Dedifferentiated amniotic fluid mesenchymal stem cell (primary cell): Measurements from ENCODE around the gene FAM217B.
"Not testable (repeated sequence)": the region's sequence is repeated elsewhere in the genome, so short reads cannot be mapped to it uniquely, and the experiment has no call there.

Experiments
- DNase-seq: peaks from one replicate; pipeline ENCODE4 v3.0.0-alpha.2; 2016; ENCODE audit errors: extremely low spot score

FAM217B gene

DNA sequence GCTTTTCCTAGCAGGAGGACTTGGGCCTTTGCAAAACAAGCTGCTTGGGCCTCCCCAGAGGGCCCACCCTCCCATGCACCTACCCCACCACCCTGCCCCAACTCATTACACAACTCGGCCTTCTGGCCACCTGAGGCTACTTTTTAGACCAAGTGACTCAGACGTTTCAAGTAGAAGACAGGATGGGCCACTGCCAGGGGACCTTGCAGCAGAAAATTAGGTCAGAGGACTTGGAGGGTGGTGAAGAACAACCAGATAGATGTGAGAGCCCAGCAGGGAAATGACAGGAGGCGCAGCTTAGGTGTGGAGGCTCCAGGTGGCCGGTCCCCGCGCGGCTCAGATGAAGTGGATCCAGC, 1.5 kb upstream of the FAM217B start:
- DNase-seq = no peak

DNA sequence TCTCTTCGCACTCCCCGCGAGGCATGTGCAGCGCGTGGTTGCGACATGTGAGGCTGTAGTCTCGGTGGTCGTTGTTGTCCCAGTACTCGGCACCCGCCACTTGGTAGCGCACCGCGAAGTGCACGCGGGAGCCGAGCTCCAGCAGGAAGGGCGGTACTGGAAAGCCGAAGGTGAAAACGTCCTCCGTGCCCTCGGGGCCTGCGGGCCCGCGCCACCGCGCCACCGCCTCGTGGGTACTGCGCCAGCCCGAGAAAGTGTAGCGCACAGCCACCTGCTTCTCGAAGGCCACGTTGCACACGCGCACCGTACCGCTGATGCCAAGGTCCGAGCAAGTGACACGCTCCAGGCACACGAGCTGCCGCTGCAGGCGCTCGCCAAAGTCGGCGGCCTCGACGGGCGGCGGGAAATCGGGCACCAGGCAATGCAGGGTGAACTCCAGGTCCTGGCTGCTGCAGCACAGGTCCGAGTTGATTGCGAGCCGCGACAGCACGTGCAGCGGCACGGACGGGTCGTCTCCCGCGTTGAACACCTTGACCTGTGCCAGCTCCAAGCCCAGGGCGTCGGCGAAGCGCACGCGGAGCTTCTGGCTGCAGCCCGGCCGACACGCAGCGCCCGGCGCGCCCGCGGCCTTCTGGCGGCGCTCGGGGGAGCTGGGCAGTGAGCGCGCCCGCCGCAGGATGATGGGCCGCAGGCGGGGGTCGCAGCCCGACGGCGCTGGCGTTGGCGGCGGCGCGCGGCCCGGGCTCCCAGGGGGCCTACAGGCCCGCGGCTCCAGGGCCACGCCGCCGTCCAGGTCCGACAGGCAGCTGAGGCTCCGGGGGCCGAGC, 924 bp upstream of the FAM217B start:
- no peak for DNase-seq

DNA sequence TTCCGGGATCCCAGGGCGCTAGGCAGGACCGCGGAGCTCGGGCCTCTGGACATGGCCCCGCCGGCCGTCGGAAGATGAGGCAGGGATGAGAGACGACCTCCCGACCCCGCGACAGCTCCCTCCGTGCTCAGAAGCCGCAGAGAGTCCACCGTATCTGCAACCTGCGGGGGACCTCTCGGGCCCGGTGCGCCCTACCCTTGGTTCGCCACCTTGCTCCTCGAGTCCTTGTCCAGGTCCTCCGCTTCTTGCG, 385 bp upstream of the FAM217B start:
- DNase-seq = no peak

DNA sequence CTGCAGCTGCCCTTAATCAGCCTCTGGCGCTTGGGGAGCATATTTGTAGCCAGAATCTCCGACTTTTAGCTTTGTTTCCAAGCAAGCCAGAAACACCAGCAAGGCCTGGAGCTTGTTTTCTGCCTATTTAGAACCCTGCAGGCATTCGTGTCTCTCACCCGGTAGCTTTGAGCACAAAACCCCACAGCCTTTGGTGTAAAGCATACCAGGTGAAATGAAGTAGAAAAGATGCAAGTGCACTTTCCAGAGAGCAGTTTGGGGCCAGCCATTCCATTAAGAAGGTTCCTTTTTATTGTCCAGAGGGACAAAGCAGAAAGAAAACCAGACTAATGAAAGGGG, 736 bp downstream of the FAM217B start:
- no peak for DNase-seq

DNA sequence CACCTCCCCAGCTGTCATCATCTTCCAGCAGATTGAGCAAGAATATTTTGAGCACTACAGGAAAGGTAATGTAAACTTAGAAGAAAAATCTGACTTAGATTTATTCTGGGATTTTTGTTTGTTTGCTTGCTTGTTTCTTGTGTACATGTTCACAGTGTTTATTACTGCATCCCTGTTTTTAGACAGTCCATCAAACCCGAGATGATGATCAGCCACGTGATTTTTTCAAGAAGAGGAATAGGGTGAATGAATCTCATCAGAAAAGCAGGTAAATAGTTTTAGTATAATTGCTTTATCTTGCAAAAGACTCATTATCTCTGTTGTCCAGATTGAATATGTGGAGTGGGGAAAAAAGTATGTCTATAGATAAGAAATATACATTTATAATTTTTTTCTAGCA, 2.1 kb downstream of the FAM217B start:
- no peak for DNase-seq

DNA sequence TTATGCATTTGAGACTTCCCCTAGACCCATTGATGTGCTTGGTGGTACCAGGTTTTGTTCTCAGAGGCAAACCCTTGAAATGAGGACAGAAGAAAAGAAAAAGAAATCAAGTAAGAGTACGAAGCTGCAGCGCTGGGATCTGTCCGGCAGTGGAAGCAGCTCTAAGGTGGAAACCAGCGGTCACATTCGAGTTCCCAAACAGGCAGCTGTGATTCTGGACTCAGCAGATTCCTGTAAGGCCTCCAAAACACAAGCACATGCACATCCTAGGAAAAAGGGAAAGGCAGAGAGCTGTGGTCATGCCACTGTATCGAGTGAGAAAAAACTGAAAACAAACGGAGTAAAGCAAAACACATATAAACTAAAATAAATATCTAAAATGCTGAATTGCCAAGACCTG, 4.5 kb downstream of the FAM217B start:
- DNase-seq = no peak

DNA sequence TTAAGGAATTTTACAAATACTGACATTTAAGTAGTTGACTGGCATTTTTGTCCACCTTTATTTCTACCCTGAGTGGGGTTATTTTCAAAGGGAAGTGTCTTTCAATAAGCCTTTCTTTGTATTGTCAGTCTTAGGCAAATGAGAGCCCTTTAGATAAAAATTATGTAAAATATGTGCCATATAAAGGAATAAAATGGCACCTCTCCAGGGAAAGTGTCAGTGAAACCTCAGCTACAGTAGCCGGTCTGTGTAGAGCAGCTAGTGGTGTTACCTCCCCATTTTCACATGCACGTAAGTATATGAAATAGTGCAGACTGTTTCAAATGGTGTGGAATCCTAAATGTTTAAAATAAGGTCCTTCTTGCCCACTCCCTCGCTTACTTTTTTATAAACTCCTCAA, 5.0 kb downstream of the FAM217B start:
- no peak for DNase-seq

DNA sequence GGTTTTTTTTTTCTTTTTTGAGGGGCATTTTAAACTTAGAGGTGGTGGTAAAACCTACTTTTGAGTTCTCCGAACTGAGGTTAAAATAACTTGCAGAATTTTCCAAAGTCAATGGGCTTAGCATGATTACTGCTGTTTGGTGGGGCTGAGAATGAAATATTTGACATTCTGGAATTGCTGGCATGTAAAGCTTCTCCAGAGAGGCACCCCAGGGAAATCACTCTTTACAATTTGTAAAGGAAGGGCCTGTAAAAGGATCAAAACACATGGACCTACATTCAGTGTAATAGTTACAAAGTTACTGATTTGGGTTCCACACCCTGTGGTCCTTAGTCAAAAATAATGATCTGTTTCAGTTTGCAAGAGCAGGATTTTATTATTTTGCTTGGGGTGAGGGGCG, 5.5 kb downstream of the FAM217B start:
- peak; percentile 37 for DNase-seq

DNA sequence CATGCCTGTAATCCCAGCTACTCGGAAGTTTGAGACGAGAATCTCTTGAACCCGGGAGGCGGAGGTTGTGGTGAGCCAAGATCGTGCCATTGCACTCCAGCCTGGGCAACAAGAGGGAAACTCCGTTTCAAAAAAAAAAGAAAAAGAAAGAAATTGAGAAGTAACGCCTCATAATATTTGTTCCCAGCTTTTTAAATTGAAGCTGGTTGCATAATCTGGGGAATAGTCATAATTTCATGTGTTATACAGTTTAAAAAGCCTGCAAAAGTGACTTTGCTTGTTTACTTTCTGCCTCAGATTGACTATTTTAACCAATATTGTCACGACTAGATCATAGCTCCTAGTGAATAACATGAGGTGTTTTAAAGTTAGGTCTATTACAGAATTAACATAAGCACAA, 7.2 kb downstream of the FAM217B start:
- no peak for DNase-seq

DNA sequence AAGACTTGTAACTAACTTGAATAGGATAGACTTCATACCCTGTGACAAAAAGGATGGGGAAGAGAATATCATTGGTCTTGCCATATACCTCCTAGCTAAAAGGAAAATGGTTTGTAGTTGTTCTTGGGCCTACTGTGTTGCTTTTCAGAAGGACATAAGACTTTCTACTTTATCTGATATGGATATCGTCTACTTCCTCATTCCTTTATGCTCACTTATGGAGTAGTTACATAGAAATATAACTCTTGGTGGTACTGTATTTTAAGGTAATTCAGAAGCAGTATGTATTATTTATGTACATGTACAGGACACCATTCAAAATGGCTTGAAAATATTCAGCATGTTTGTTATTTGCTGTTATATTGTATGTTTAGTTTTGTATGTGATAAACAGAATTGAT, 8.0 kb downstream of the FAM217B start:
- no peak for DNase-seq

DNA sequence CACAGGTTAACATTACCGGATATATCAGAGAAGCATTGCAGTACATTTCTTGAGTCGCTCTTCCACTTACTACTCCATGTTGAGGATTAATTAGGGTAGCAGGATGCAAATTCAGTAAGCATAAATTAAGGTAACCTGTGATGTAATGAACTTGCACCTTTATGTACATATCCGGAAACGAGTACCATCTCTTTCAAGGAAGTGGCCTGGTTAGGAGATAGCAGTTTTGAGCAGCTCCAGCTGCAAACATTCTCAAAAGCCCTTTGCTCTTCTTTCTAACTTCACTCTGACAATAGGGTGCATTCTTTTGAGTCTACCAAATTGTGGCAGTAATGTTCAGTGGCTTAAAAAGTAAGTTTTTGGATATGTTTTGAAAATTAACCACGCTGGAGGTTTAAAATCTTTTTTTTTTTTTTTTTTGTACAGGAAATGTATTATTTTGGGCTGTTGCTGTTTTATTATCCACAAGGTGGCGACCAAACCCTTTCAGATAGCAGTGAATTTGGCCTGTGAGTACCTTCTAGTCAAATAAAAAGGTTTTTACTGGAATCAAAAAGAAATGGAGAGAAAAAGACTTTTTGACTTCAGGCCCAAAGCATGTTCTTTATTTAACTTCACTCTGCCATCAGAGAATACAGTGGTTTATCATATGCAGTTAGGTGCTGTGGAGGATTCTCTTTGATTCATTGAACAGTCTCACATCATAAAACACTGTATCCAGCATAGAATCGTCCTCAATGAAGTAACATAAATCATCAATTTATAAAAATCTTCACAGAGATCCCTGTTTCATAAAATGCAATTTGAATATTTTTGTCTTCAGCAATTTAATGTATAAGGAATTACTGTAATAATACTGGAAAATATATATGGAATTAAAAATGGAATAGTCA, 8.9 kb downstream of the FAM217B start:
- peak; percentile 40 for DNase-seq

DNA sequence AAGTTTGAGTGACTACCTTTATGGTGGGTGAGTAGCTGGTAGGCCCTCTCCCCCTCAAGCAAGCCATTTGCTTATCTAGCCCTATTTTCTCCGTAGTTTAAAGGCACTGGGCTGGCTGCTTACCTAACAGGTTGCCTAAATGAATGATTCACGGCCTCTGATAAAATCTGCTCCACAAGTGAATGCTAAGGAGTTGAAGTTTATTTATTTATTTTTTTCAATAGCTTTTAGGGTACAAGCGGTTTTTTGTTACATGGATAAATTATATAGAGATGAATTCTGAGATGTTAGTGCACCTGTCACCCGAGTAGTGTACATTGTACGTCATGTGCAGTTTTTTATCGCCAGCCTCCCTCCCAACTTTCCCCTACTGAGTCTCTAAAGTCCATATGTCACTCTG, 9.7 kb downstream of the FAM217B start:
- no peak for DNase-seq

DNA sequence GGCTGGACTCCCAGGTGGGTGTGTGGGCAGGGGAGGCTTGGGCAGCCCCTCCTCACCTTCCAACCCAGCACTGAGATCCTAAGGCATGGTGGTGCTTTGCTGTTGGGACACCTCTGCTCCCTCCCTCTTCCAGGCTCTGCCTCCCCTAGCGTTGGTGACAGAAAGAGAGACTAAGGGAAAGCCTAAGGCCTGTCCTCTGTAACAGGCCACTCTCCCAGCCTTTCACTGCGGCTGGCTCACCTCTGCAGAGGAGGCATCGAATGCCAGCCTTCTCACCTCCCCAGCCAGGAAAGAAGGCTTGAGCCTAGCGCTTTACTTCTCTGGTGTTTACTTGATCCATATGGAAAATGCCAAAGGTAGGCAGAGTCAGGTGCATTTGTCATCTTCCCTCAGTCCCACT, 14.5 kb downstream of the FAM217B start:
- no peak for DNase-seq

DNA sequence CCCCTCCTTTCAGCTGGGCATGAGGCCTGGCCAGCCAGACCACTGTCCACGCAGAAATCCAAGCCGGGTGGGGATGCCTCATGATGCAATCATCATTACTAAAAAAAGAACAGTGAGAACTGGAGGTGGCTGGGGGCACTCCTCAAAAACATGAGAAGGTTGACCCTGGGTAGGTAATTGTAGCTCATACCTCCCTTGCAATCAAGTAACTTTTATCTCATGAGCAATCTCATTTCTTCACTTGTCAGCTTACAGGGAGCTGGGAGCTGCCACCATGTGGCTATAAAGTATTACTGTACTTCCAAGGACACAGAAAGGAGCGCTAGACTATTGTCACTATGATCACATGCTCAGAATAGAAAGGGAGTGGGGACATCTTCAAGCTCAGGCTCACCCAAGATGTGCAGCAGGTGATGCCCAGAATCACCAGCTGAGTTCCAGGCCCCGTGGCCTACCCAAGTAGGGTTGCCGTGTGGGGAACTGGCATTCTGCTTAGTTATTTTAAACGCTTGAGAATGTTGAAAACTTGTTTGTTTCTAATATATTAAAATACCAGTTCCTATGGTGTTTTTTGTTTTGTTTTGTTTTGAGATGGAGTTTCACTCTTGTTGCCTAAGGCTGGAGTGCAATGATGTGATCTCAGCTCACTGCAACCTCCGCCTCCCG, 15.1 kb downstream of the FAM217B start:
- no peak for DNase-seq

DNA sequence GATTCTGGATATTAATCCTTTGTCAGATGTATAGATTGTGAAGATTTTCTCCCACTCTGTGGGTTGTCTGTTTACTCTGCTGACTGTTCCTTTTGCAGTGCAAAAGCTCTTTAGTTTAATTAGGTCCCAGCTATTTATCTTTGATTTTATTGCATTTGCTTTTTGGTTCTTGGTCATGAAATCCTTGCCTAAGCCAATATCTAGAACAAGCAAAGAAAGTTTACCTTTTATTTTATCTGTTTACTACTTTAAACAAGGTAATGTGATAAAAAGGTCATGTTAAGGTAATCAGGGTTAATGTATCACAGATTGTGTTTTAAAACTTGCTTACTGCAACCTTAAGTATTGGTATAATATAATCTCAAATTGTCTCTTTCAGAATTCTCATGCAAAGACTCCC, 17.4 kb downstream of the FAM217B start:
- not testable (repeated sequence) for DNase-seq

DNA sequence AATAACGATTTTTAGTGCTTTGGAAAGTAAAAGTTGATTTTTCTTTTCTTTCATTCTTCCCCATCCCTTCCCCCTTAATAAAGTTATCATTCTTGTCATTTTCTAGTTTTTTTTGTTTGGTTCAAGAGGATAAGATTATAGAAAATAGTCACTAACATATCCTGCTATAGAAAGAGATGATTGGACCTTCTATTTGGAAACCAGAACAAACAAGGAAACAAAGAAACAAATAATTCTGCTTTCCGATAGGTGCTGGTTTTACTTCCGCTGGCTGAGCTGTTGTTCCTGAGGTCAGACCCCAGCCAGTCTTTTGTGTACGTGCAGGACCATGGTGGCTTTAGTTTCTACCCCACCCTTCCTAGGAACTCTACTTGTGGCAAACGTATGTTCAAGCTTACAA, 17.9 kb downstream of the FAM217B start, which contains the start of gene CDH26:
Gene CDH26 (plus strand): TSS at position 301 of the 400 bp plus-strand sequence. CDS start 304 bp downstream, outside the sequence.
- DNase-seq = no peak

DNA sequence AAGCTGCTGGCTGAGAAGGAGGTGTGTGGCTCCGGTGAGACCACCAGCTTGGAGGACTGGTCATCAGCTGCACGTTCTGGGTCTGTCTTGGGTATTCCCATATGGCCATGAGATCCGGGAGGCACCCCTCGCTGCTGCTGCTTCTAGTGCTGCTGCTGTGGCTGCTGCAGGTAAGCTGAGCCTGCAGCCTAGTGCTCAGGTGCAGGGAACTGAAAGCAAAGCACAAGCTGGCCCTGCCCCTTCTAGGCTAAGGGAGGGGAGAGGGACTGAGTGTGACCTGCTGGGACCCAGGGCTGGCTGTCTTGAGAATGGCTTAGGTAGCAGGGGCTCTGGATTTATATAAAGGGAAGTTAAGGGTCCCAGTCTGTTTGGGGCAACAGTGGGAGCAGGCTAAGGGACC, 18.4 kb downstream of the FAM217B start:
- DNase-seq = no peak

DNA sequence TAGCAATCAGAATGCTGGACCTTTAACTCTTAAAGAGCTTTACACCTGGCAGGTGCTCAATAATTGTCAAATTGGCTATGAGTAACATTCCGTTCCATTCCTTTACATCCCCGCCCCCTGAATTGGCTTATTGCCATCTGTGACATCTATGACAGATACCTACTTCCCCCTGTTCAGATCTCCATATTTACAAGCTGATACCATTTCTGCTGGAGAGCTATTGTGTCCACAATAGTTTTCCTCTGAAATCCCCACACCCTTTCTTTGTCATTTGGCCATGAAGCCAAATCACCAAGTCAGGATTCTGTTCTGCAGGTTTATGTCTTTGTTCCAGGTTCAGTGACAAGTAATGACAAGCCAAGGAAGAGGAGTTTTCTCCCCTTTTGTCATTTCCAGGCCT, 21.2 kb downstream of the FAM217B start:
- DNase-seq = no peak

DNA sequence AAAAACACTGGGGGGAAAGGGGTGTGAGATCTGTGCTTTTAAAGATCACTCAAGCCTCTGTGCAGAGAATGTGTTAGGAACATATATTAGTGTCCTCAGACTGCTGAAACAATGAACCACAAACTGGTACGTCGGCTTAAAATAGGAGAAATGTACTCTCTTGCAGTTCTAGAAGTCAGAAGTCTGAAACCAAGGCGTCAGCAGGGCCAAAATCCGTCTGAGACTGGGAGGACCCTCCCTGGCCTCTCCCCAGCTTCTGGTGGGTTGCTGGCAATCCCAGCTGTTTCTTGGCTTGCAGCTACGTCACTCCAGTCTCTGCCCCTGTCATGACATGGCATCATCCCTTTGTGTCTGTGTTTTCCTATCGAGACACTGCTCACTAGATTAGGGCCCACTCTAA, 22.0 kb downstream of the FAM217B start:
- no peak for DNase-seq

DNA sequence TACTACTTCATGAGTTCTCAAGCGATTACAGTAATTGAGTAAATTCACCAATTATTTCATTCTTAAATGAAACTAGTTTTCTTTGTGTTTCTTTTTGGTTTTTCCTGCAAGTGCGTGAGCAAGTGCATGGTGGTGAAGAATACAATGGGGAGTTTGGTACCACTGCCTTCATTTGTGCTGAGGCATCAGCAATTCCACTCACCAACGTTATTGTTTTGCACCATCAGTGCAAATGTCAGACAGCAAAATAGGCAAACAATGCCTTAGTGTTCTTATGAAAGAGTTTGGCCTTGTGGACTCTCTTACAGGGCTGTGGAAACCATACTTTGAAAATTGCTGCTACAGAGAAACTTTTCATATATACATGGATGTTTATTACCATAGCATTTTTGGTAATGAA, 26.2 kb downstream of the FAM217B start:
- no peak for DNase-seq

DNA sequence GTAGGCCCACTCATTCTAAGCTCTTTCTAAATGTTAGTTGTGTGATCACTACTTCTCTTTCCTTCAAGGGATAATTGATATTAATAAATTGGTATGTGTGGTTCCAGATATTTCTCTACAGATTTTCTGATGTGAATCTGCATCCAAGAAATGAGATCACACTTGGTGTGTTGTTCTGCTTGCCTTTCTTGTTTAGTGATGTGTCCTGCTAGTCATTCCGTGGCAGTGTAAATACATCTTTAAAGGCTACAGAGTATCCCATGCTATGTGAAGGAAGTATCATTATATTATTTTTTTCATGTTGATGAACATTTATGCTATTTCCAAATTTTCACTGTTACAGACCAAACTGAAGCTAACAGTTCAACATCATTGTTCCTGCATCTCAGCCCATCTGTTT, 31.2 kb downstream of the FAM217B start:
- no peak for DNase-seq

DNA sequence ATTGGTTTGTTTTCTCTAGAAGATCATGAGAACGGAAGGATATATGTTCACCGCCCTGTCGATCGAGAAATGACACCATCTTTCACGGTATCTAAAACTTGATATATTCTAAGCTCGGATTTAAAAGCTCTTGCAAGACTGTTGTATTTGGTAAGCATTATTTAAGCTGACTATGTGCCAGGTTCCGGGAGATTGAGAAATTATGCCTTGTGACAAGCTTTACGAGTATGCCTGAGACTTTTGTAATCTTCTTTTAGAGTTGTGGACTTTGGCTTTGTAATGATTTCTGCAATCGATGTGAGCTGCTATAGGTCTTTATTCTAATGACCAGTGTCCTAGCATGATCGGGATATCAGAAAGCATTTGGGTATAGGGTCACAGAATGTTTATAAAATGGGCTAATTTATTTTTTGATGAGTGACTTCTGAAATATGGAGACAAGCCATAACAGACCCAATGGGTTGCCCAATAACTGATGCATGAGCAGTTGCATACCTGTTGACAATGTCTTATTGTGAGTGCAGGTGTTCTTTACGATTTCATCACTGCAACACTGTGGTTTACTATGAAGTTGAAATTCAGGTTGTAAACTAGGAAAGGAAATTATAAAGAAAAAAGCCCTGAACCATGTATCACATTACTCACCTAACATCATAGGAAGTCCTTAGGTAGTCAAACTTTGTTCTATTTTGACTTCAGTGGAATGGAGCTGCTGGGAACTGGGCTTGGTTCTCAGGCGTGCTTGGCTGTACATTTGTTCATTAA, 32.0 kb downstream of the FAM217B start:
- no peak for DNase-seq
